Testis (tissue), 2 donors: Measurements from ENCODE around the gene TSSK2.

Experiments used
- POLR2A ChIP-seq: fragments of 450-650 bp; IDR thresholded peaks from one replicate; pipeline ENCODE4 v1.6.1; 2017; ENCODE audit warnings: antibody characterized with exemption, mild to moderate bottlenecking, moderate library complexity
- TF ChIP-seq, protein P1 (sequence below), 3 experiments: fragments of 450-650 bp in 2 of 3; fragments of 200-600 bp in 1 of 3; sonication (generic) in 1 of 3; IDR thresholded peaks; one replicate each; pipeline ENCODE4 v1.5.1; 2016 to 2019; ENCODE audit warnings: antibody characterized with exemption in 3 of 3, mild to moderate bottlenecking in 2 of 3, moderate library complexity in 1 of 3

DNA sequence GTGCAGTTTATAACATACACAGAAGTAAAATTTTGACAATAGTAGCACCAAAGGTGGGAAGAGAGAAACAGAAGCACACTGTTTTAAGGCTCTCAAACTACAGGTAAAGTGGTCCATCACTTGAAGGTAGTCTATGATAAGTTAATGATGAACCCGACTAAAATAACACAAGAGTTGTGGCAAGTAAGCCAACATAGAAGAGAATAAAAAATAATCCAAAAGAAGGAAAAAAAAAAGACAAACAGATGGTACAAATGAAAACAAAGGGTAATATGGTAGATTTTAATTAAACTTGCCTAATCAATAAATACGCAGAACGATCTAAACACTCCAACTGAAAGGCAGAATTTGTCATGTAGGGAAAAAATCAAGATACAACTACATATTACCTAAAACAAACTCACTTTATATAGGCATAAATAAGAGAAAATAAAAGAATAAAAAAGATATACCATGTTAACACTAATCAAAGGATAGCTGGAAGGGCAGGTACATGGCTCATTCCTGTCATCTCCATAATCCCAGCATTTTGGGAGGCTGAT, 40.5 kb upstream of the TSSK2 start:
- TF ChIP-seq, protein P1, sequence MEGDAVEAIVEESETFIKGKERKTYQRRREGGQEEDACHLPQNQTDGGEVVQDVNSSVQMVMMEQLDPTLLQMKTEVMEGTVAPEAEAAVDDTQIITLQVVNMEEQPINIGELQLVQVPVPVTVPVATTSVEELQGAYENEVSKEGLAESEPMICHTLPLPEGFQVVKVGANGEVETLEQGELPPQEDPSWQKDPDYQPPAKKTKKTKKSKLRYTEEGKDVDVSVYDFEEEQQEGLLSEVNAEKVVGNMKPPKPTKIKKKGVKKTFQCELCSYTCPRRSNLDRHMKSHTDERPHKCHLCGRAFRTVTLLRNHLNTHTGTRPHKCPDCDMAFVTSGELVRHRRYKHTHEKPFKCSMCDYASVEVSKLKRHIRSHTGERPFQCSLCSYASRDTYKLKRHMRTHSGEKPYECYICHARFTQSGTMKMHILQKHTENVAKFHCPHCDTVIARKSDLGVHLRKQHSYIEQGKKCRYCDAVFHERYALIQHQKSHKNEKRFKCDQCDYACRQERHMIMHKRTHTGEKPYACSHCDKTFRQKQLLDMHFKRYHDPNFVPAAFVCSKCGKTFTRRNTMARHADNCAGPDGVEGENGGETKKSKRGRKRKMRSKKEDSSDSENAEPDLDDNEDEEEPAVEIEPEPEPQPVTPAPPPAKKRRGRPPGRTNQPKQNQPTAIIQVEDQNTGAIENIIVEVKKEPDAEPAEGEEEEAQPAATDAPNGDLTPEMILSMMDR (IDR thresholded peaks at IDR 0.05), result no peak
- TF ChIP-seq POLR2A, result no peak
